PC-9 (cell line): ENCODE data around the gene ENPP5.

Experiments used
- CTCF ChIP-seq: fragments of 200-600 bp; sonication (generic); conservative IDR thresholded peaks from 2 replicates; pipeline ENCODE4 v1.6.1; 2017; ENCODE audit warnings: mixed run types, antibody characterized with exemption, mild to moderate bottlenecking, moderate library complexity
- EZH2 ChIP-seq: fragments of 200-600 bp; sonication (generic); IDR thresholded peaks from 2 replicates; pipeline ENCODE4 v1.8.0; 2017; ENCODE audit warnings: antibody characterized with exemption, low read depth

GRCh38 chr6:46215213-46215612 is 44.4 kb upstream of the ENPP5 start:
- TF ChIP-seq CTCF (no peak), EZH2 (no peak)
